Placental epithelial cell (primary cell): ENCODE data around the gene ODAD2. TPM values are rescaled to one million over a fixed set of nuclear protein-coding genes. Genes with fewer than 3 reads are reported as not detected.

Source experiments
- small RNA-seq: library from RNA; depleted of rRNA; stranded (forward); fragments of <200 nt; gene quantifications from one replicate; pipeline ENCODE3, GENCODE V24; 2012
- total RNA-seq: library from RNA; depleted of rRNA; stranded (reverse); fragments of >200 nt; gene quantifications from 2 replicates; pipeline ENCODE4 v1.2.3, GENCODE V29; 2012

The ODAD2 gene
- under 0.01 TPM in 1 of 2 replicates, not detected in the other for total RNA-seq

DNA sequence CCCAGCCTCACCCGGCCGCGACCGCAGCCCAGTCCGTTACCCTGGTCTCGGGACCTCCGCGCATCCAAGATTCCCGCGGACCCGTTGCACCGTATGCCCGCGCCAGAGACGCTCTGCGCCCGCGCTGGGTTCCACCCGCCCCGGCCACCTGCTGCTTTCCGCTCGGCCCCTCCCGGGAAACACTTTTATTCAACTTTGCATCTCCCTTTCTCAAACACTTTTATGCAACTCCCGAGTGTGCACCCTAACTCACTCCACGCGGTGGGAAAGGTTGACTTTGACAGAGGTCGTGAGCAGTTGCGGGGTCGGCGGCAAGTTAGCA, at the start of gene ODAD2:
ODAD2 (minus strand) TSS at position 126 of the 322 bp plus-strand sequence. CDS start 3,937 bp downstream, outside the sequence.

Small RNA genes lying within 50 kb of the gene (small RNA-seq; reads per million reads assigned to genes)
- gene MRPS21P5 (not detected), gene RN7SKP132 (not detected)
